NCI-H2029 treated with DMSO at 0.1 percent for 48 hours (cell line): ENCODE results near the gene ZNF28.
"Not testable (repeated sequence)": the region's sequence is repeated elsewhere in the genome, so short reads cannot be mapped to it uniquely, and the experiment has no call there.

Experiments
- DNase-seq: peaks from one replicate; lab custom pipeline; 2025; lab: John Stamatoyannopoulos, UW

Gene ZNF28

GRCh38 chr19:52778811-52779210, 42.6 kb downstream of the ZNF28 start:
- no peak for DNase-seq

GRCh38 chr19:52756447-52756846, 65.0 kb downstream of the ZNF28 start:
- not testable (repeated sequence) for DNase-seq

DNA sequence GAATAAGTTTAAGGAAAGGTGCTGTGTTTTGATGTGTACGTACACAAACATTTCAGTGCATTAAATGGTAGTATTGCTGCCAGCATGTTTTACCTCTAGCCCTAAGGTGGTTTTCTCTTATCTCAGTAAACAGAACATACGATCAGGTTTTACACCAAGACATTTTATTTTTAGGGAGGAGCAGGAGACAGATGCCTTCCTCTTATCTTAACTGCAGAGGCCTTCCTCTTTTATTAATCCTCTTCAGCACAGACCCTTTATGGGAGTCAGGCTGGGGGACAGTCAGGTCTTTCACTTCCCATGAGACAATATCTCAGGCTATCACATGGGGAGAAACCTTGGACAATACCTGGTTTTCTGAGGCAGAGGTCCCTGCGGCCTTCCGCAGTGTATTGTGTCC, 71.7 kb downstream of the ZNF28 start:
- no peak for DNase-seq

- no peak for DNase-seq
Measured at GRCh38 chr19:52748336-52748950, 73.0 kb downstream of the ZNF28 start.
